HG03460 (cell line): ENCODE measurements around the gene MEIS3.
"Not testable (repeated sequence)": the region's sequence is repeated elsewhere in the genome, so short reads cannot be mapped to it uniquely, and the experiment has no call there.

Experiments used
- ATAC-seq: cut with Tn5 transposase; IDR thresholded peaks from one replicate; pipeline ENCODE4 v1.9.1; 2021; ENCODE audit not compliant: unreplicated experiment

The MEIS3 gene

DNA sequence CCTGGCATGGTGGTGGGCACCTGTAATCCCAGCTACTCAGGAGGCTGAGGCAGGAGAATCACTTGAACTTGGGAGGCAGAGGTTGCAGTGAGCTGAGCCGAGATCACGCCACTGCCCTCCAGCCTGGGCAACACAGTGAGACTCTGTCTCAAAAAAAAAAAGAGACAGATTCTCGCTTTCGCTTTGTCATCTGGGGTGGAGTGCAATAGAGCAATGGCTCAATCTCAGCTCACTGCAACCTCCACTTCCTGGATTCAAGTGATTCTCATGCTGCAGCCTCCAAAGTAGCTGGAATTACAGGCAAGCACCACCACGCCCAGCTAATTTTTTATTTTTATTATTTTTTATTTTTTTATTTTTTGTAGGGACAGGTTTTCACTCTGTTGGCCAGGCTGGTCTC, 30.6 kb downstream of the MEIS3 start:
- ATAC-seq, result not testable (repeated sequence)

DNA sequence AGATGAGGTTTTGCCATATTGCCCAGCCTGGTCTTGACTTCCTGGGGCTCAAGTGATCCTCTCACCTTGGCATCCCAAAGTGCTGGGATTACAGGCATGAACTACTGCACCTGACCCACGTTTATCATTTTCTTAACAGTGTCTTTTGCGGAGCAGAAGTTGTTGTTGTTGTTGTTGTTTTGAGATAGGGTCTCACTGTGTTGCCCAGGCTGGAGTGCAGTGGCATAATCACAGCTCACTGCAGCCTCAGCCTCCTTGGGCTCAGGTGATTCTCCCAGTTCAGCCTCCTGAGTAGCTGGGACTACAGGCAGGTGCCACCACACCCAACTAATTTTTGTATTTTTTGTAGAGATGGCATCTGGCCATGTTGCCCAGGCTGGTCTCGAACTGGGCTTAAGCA, 31.7 kb downstream of the MEIS3 start:
- ATAC-seq, result not testable (repeated sequence)

DNA sequence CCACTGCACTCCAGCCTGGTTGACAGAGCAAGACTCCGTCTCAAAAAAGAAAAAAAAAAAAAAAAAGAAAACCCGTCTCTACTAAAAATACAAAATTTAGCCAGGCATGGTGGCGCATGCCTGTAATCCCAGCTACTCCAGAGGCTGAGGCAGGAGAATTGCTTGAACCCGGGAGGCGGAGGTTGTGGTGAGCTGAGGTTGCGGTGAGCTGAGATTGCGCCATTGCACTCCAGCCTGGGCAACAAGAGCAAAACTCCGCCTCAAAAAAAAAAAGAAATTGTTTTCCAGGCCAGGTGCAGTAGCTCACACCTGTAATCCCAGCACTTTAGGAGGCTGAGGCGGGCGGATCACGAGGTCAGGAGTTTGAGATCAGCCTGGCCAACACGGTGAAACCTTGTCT, 32.7 kb downstream of the MEIS3 start:
- not testable (repeated sequence) for ATAC-seq

DNA sequence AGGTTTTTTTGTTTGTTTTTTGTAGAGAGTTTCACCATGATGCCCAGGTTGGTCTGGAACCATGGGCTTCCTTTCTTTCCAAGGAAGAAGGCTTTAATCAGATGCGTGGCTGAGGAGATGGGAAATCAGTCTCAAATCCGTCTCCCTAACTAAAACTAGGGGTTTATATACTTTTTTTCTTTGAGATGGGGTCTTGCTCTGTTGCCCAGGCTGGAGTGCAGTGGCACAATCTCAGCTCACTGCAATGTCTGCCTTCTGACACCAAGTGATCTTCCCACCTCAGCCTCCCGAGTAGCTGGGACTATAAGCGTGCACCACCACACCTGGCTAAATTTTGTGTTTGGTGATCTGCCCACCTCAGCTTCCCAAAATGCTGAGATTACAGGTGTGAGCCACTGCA, 34.8 kb downstream of the MEIS3 start:
- ATAC-seq, result not testable (repeated sequence)

DNA sequence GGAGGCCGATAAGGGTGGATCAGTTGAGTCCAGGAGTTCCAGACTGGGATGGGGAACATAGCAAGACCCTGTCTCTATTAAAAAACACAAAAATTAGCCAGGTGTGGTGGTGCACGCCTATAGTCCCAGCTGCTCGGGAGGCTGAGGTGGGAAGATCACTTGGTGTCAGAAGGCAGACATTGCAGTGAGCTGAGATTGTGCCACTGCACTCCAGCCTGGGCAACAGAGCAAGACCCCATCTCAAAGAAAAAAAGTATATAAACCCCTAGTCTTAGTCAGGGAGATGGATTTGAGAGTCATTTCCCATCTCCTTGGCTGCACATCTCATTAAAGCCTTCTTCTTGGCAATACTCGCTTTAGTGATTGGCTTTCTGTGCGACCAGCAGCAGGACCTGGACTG, 35.4 kb downstream of the MEIS3 start:
- not testable (repeated sequence) for ATAC-seq

DNA sequence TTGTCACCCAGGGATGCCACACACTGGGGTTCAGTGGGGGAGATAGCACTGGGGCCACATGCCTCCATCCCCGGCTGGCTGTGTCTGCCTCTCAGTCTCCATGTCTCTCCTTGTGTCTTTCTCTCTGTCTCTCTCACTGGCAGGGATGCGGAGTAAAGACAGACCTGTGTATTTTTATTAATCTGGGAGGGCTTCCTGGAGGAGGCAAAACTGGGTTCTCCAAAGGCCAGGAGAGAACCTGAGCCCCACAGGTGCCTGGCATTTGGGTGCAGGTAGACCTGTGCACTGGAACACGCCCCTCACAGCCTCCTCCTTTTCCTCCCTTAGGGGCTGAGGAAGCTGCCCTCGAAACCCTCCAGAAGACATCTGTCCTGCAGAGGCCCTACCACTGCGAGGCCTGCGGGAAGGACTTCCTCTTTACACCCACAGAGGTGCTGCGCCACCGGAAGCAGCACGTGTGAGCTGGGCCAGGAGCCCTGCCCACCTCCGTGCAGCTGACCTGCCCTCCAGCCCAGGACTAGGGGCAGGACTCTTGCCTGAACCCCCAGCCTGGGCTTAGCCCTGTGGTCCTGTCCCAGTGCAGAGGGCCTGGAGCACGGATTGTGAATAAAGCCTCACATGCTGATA, 37.6 kb downstream of the MEIS3 start:
- no peak for ATAC-seq

DNA sequence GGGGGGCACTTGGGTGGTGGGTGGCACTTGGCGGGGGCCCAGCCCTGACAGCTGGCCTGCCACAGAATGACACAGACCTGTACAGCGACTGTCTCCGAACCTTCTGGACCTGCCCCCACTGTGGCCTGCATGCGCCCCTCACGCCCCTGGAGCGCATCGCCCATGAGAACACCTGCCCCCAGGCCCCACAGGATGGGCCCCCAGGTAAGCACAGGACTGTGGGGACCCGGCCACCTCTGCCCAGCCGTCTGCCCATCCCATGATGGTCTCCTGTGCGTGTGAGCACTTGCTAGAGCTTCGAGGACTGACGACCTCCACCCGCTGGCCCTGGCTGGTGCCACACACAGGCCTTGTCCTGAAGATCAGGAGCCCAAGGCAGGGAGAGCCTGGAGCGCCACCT, 38.2 kb downstream of the MEIS3 start:
- no peak for ATAC-seq

DNA sequence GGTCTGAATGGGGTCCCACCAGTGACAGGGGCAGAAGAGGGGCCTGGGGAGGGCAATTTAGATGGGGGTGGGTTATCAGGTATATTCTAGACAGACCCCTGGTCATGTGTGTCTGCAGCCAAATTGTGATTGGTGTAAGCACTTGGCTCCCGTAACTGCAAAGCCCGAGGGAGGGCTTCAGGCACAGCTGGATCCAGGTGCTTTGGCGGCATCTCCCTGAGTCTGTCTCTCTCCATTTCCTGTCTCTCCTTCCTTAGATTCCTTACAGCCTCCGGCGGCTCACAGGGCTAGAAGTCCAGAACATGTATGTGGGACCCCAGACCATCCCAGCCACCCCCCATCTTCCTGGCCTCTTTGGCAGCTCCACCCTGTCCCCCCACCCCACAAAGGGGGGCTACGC, 38.8 kb downstream of the MEIS3 start:
- ATAC-seq, result no peak

DNA sequence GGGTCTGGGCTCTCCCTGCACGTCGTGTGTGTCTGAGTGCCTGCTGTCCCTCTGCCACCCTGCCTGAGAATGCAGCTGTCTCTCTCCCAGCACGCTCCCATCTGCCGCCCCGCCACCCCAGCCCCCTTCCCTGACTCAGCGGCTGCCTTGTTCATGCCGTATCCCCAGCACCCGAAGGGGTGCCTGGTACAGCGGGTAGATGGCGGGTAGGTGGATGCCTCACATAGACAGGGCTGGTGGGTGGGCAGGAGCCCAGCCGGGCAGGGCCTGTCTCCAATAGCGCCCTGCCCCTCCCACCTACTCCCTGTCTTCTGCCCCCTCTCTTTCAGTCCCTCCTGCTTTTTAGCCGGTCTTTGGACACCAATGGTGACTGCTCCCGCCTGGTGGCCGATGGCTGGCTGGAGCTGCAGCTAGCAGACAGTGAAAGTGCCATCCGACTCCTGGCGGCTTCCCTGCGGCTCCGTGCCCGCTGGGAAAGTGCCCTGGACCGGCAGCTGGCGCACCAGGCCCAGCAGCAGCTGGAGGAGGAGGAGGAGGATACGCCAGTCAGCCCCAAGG, 39.9 kb downstream of the MEIS3 start:
- no peak for ATAC-seq

DNA sequence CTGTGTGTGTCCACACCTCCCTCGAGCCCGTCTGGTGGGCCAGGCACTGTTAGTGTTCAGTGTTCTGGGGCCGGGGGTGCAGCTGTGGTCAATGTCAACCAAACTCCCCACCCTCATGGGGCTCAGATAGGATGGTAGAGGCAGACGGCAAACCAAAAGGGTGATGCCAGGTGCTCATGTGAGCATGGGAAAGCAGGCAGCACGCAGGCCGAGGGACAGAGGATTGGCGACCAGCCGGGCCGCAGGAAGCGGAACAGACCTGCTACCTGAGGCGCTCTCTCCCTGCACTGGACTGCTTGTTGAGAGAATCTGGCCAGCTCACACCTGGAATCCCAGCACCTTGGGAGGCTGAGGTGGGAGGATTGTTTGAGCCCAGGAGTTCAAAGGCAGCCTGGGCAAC, 41.1 kb downstream of the MEIS3 start:
- ATAC-seq, result no peak

DNA sequence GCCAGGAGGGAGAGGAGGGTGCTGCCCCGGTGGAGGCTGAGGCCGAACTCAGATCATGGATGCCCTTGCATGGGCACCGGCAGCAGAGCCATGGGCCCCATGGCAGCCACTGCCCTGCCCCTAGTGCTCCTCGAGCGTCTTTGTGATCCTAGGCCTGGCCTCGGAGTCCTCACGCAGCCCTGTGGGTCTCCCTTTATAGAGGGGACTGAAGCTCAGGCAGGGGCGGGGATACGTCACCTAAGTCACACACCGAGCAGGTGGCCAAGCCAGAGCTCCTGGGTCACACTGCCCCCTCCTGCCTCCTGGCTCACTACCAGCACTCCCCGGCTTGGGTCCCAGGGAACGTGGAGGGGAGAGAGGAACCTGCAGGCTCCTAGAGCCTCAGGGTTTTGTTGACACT, 41.5 kb downstream of the MEIS3 start:
- ATAC-seq, result no peak

DNA sequence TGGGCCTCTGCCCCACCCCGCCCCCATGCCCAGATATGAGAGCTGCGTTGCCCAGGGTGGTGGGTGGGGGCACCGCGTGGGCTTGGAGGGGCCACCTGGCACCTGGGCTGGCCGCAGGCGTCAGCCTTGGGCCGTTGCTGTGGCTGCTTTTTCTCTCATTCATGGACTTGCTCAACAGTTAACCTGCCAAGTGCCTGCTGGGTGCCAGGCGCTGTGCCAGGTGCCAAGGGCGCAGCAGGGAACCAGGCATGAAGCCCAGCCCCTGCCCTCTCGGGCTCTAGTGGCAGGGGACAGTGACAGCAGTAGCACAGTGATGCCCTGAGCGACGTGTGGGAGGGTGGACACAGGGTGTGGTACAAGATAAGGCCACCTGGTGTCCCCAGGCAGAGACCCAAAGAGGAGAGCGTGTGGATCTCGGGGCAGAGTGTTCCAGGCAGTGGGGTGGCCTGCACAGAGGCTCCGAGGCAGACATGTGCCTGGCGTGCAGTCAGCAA, 42.1 kb downstream of the MEIS3 start:
- no peak for ATAC-seq

DNA sequence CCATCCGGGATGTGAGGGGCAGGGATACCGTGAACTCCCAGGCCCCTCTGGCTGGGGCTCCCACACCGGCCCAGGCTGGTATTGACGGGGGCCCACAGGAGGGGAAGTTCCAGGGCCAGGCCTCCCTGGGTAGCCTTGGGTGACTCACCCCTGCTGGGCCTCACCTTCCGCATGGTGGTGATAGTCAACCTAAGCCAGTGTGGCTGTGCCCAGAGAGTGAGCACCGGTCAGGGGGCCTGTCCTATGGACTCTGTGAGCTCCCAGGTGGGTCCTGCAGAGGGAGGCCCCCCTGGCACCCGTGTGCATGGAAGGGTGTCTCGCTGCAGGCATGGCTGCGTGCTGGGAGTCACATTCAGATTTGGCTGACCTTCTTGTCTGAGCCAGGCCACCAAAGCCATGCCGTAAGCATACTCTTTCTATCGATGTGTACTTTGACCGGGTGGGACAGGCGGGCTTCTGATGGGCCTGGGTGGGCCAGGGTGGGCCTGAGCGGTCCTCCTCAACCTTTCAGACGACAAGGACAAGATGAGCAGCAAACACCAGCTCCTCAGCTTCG, 42.7 kb downstream of the MEIS3 start:
- no peak for ATAC-seq

DNA sequence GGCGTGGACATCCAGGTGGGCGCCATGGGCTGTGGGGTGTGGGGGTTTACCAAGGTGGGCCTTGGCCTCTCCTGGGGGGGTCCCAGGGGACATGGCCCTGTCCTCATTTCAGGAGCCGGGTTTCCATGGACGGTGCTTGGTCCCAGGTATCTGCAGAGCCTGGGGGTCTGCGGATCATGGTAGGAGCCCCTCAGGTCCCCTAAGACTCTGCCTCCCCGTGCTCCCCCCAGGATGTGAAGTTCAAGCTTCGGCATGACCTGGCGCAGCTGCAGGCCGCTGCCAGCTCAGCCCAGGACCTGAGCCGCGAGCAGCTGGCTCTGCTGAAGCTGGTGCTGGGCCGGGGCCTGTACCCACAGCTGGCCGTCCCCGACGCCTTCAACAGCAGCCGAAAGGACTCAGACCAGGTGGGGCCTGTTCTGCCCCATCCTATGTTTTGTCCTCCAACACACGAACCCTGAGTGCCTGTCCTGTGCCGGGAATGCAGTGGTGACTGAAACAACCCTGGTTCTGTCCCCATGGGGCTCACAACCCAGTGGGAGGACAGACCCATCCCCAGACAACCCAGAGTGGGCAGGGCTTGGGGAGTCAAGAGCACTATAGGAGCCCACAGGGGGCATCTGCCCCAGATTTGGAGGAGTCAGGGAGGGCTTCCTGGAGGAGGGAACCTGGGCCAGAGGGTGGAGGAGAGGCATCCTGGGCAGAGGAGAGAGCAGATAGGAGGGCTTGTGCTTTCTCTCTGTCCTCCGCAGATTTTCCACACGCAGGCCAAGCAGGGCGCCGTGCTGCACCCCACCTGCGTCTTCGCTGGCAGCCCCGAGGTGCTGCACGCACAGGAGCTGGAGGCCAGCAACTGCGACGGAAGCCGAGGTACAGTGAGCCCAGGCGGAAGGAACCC, 43.4 kb downstream of the MEIS3 start:
- ATAC-seq, result no peak

DNA sequence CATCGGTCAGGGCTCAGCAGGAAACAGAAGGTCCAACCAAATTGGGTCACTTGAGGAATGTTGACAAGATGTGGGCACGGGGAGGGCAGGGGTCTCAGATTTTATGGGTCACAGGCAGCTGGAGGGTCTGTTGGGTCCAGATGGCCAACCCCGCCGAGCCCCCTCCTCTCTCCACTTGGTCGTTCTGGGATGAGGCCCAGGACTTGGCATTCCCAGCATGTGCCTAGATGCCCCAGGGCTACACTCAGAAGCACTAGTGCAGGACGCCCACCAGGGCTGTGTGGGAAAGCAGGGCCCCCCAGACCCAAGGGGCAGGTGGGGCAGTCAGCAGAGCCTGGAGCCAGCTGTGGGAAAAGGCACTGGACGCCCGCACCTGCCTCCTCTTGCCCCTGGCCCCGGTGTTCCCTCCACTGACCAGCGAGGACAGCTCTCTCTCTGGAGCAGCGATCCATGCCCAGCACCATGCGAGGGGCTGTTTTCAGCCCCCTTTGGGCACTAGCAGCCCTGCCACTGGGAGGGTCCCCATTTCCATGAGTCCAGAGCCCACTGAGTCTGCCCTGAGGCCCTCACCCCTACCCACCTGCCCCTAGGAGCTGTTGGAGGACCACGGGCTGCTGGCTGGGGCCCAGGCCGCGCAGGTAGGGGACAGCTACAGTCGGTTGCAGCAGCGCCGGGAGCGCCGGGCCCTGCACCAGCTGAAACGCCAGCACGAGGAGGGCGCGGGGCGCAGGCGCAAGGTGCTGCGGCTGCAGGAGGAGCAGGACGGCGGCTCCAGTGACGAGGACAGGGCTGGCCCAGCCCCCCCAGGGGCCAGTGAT, 44.2 kb downstream of the MEIS3 start:
- ATAC-seq, result no peak

DNA sequence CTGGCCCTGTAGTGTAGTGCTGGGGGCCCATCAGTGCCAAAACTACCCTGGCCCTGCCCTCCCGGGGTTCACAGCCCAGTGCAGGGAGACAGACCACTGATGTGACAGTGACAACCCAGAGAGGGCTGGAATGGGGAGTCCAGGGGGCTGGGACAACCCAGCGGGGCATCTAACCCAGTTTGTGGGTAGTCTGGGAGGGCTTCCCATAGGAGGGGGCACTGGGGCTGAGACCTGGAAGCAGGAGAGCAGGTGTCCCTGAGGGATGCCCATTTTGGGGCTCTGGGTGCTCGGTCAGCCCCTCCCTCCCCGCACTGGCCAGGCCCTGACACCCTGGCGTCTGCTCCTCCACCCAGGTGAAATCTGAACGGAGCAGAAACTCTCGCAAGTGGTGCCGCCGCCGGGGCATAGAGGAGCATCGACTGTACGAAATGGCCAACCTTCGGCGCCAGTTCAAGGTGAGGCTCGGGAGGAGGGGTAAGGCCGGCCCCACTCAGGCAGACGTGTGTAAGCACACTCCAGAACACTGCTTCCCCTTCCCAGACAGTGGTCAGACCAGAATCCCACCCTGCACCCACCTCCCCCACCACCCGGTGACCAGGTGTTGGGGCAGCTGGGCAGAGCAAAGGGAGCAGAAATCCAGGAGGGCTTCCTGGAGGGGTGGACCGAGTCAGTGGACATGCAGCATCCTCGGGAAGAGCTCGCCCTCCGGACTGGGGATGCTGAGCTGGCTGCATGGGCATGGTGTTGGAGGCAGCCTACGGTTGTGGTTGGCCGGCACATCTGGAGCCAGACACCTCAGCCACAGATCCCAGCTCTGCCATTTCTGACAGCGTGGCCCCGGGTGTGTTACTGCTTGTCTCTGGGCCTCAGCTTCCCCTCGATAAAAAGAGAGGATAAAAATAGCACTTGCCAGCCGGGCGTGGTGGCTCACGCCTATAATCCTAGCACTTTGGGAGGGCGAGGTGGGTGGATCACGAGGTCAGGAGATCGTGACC, 45.8 kb downstream of the MEIS3 start:
- no peak for ATAC-seq

DNA sequence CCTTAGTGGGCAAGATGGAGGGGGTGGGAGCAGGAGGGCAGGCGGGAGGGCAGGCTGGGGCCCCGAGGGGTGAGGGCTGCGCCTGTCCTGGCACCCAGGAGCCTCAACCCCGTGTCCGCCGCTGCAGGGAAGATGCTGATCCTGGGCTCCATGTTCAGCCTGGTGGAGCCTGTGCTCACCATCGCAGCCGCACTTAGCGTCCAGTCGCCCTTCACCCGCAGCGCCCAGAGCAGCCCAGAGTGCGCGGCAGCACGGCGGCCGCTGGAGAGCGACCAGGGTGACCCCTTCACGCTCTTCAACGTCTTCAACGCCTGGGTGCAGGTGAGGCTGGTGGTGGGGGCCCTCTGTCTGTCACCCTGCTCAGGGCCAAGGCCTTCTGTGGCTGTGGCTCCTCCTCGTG, 46.7 kb downstream of the MEIS3 start:
- no peak for ATAC-seq

DNA sequence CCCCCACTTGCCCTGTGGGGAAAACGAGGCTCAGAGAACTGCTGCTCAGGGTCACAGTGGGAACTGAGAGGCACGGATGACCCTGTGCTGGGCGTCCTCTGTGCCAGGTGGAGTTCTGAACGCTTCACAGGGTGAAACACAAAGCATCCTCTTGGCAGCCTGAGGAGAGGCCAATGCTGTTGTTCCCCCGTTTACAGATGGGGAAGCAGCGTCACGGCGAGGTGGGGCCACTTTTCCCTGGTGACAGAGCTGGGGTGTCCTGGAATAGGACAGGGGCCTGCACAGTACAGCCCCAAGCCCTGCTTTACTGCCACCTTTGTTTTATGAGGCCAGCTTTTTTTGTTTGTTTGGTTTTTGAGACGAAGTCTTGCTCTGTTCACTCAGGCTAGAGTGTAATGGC, 48.1 kb downstream of the MEIS3 start:
- ATAC-seq, result no peak

DNA sequence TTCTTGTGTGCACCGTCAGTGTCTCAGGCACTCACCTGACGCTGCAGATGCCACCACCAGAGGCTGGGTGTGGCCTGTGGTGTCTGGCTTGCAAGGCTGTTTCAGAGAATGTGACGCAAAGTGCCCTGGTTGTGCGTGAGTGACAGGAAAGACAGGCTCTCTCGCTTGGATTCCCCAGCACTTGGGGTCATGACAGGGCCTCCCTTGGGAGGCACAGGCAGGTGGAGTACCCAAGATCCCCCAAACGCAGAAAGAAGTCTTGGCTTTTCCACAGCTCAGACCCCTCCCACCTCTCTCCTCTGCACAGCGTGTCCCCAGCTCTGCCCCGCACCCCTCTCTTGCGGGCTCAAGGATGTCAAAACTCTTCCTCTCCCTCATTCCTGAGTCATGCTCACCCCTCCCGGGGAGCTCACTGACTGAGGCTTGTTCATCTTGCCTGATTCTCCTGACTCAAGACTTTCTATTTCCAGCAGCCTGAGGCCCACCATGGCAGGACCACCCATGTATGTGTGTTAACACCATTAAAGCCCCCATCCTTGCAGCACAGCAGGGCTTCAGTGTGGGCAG, 49.2 kb downstream of the MEIS3 start:
- no peak for ATAC-seq
